Endometrial microvascular endothelial cells (primary cell): Measurements from ENCODE around the gene TAS2R41. TPM values are rescaled to one million over a fixed set of nuclear protein-coding genes. Genes with fewer than 3 reads are reported as not detected.
"Not testable (repeated sequence)": the region's sequence is repeated elsewhere in the genome, so short reads cannot be mapped to it uniquely, and the experiment has no call there.

ENCODE experiments used
- in situ Hi-C: cut with HindIII; loops from 2 replicates; pipeline ENCODE4 v1.10.0; 2017; ENCODE audit warnings: low sequenced_read_pairs, low pct_unique_long_range_greater_than_20kb; ENCODE audit errors: inconsistent ontology term
- total RNA-seq: library from RNA; depleted of rRNA; stranded (reverse); fragments of >200 nt; gene quantifications from one replicate; pipeline ENCODE4 v1.2.3, GENCODE V29; 2015; ENCODE audit errors: inconsistent ontology term

TAS2R41 gene
- total RNA-seq, 1 donor from 2014 or later, result not detected

- in situ Hi-C loops, result no loop called here
Measured at GRCh38 chr7:143454091-143454680, 23.5 kb upstream of the TAS2R41 start.

GRCh38 chr7:143455491-143455890 lies 22.2 kb upstream of the TAS2R41 start:
- in situ Hi-C loops, result no loop called here

GRCh38 chr7:143455942-143456341 lies 21.7 kb upstream of the TAS2R41 start:
- in situ Hi-C loops, result no loop called here

GRCh38 chr7:143456992-143457793 lies 20.5 kb upstream of the TAS2R41 start:
- in situ Hi-C loops, result no loop called here

GRCh38 chr7:143458263-143458662 lies 19.4 kb upstream of the TAS2R41 start:
- in situ Hi-C loops, result no loop called here

GRCh38 chr7:143458681-143459080 lies 19.0 kb upstream of the TAS2R41 start:
- in situ Hi-C loops, result no loop called here

- in situ Hi-C loops, result no loop called here
Measured at GRCh38 chr7:143459359-143459758, 18.3 kb upstream of the TAS2R41 start.

- in situ Hi-C loops, result no loop called here
Measured at GRCh38 chr7:143460271-143460979, 17.2 kb upstream of the TAS2R41 start.

GRCh38 chr7:143462045-143462444 lies 15.6 kb upstream of the TAS2R41 start:
- in situ Hi-C loops, result no loop called here

GRCh38 chr7:143463556-143463955 lies 14.1 kb upstream of the TAS2R41 start:
- in situ Hi-C loops, result no loop called here

- in situ Hi-C loops, result no loop called here
Measured at GRCh38 chr7:143463957-143464356, 13.7 kb upstream of the TAS2R41 start.

GRCh38 chr7:143467724-143468123 lies 9.9 kb upstream of the TAS2R41 start:
- in situ Hi-C loops, result no loop called here

GRCh38 chr7:143472071-143472689 lies 5.5 kb upstream of the TAS2R41 start:
- in situ Hi-C loops, result not testable (repeated sequence)

GRCh38 chr7:143479055-143479766 lies 1.5 kb downstream of the TAS2R41 start:
- in situ Hi-C loops, result no loop called here

- in situ Hi-C loops, result no loop called here
Measured at GRCh38 chr7:143480501-143480900, 2.8 kb downstream of the TAS2R41 start.

- in situ Hi-C loops, result no loop called here
Measured at GRCh38 chr7:143484119-143484518, 6.4 kb downstream of the TAS2R41 start.

- in situ Hi-C loops, result no loop called here
Measured at GRCh38 chr7:143485094-143485493, 7.4 kb downstream of the TAS2R41 start.

- in situ Hi-C loops, result no loop called here
Measured at GRCh38 chr7:143485500-143485899, 7.8 kb downstream of the TAS2R41 start.

GRCh38 chr7:143486266-143486665 lies 8.6 kb downstream of the TAS2R41 start:
- in situ Hi-C loops, result not testable (repeated sequence)
